Measurements from ENCODE around the gene POLE.

The POLE gene

DNA sequence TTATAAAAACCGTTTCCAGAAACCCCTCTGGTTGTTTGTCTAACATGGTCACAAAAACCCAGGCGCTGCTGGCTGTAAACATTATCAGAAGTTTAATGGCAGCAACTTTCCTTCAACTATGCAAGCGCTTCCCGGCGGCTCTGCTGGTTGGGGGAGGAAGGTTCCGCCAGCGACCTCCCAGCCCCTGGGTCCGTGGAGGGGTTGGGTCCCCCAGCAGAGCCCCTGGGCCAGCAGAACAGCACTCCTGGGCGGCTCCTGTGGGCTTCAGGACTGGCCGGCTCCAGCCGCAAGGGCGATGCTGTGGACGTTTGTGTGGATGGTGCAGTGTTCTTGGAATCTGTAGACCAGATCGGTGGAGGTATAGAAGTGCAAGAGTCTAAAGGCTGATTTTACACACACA lies 102.7 kb downstream of the POLE start:
- Histone ChIP-seq H3K9me2 (replicated peaks; ENCODE audit: control insufficient read depth, low read length) (no peaks in the 10 kb centered on the region), H3F3A (ENCODE audit: control insufficient read depth, insufficient read depth) (peaks cover 4% of the 10 kb centered on the region; the same call in 1 of the 2 replicates), H3K27me3 (ENCODE audit: control insufficient read depth, low read length) (no peaks in the 10 kb centered on the region), H3K4me2 (ENCODE audit: low read length) (no peak overlapping the region), H3K9me3 (ENCODE audit: control insufficient read depth, insufficient read depth, low read length) (no peaks in the 10 kb centered on the region), H3K79me2 (ENCODE audit: control insufficient read depth, low read length) (no peaks in the 10 kb centered on the region), H4K20me1 (ENCODE audit: control insufficient read depth, insufficient read depth, low read depth, low read length) (no peaks in the 10 kb centered on the region), H3K27ac (ENCODE audit: low read depth, low read length) (no peak overlapping the region), H3K36me3 (ENCODE audit: control insufficient read depth, low read length) (peaks cover 9% of the 10 kb centered on the region), H3K4me1 (ENCODE audit: control insufficient read depth, low read length) (no peaks in the 10 kb centered on the region), H3K4me3 (ENCODE audit: low read length) (no peak overlapping the region)
- TF ChIP-seq CTCF (IDR thresholded peaks at IDR 0.05; ENCODE audit: low read depth, low read length, poor library complexity, severe bottlenecking) (no peak), EZH2phosphoT487 (IDR thresholded peaks at IDR 0.05; ENCODE audit: borderline replicate concordance, low read length) (no peak)

DNA sequence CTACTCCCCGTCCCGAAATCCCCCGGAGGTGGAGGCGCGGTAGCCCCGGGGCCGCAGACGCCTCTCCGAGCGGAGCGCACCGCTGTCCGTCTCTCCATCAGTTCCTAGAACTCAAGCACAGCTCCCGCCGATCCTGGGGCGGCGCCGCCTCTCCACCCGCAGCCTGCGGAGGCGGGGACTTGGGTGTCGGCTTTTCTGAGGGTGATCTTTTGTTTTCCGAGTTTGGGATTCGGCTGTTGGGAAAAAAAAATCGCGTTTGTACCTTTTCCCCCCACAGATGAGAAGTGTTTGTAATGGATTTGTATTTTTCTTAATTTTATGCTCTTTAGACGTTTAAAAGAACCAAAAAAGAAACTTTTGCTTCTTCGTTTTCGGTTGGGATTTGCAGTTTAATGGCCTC lies 103.4 kb downstream of the POLE start:
- Histone ChIP-seq H3K4me3 (ENCODE audit: low read length) (no peak overlapping the region), H3K27ac (ENCODE audit: low read depth, low read length) (no peak overlapping the region), H4K20me1 (ENCODE audit: control insufficient read depth, insufficient read depth, low read depth, low read length) (no peaks in the 10 kb centered on the region), H3F3A (ENCODE audit: control insufficient read depth, insufficient read depth) (peaks cover 4% of the 10 kb centered on the region; the same call in 1 of the 2 replicates), H3K9me3 (ENCODE audit: control insufficient read depth, insufficient read depth, low read length) (no peaks in the 10 kb centered on the region), H3K9me2 (replicated peaks; ENCODE audit: control insufficient read depth, low read length) (no peaks in the 10 kb centered on the region), H3K4me1 (ENCODE audit: control insufficient read depth, low read length) (no peaks in the 10 kb centered on the region), H3K27me3 (ENCODE audit: control insufficient read depth, low read length) (no peaks in the 10 kb centered on the region), H3K36me3 (ENCODE audit: control insufficient read depth, low read length) (peaks cover 9% of the 10 kb centered on the region), H3K79me2 (ENCODE audit: control insufficient read depth, low read length) (no peaks in the 10 kb centered on the region), H3K4me2 (ENCODE audit: low read length) (no peak overlapping the region)
- TF ChIP-seq CTCF (IDR thresholded peaks at IDR 0.05; ENCODE audit: low read depth, low read length, poor library complexity, severe bottlenecking) (no peak), EZH2phosphoT487 (IDR thresholded peaks at IDR 0.05; ENCODE audit: borderline replicate concordance, low read length) (no peak)

DNA sequence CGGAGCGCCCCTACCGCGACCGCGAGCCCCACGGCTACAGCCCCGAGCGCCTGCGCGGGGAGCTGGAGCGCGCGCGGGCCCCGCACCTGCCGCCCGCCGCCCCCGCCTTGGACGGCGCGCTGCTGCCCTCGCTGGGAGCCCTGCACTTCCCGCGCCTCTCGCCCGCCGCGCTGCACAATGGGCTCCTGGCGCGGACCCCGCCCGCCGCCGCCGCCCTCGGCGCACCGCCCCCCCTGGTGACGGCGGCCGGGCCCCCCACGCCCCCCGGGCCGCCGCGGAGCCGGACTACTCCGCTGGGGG lies 103.8 kb downstream of the POLE start:
- Histone ChIP-seq H3K27ac (ENCODE audit: low read depth, low read length) (no peak overlapping the region), H3K27me3 (ENCODE audit: control insufficient read depth, low read length) (no peaks in the 10 kb centered on the region), H3K36me3 (ENCODE audit: control insufficient read depth, low read length) (peaks cover 11% of the 10 kb centered on the region), H3K4me2 (ENCODE audit: low read length) (no peak overlapping the region), H4K20me1 (ENCODE audit: control insufficient read depth, insufficient read depth, low read depth, low read length) (no peaks in the 10 kb centered on the region), H3K4me3 (ENCODE audit: low read length) (no peak overlapping the region), H3K4me1 (ENCODE audit: control insufficient read depth, low read length) (no peaks in the 10 kb centered on the region), H3K9me3 (ENCODE audit: control insufficient read depth, insufficient read depth, low read length) (no peaks in the 10 kb centered on the region), H3F3A (ENCODE audit: control insufficient read depth, insufficient read depth) (peaks cover 4% of the 10 kb centered on the region; the same call in 1 of the 2 replicates), H3K79me2 (ENCODE audit: control insufficient read depth, low read length) (no peaks in the 10 kb centered on the region), H3K9me2 (replicated peaks; ENCODE audit: control insufficient read depth, low read length) (no peaks in the 10 kb centered on the region)
- TF ChIP-seq CTCF (IDR thresholded peaks at IDR 0.05; ENCODE audit: low read depth, low read length, poor library complexity, severe bottlenecking) (no peak), EZH2phosphoT487 (IDR thresholded peaks at IDR 0.05; ENCODE audit: borderline replicate concordance, low read length) (no peak)

Data from DOHH2 (cell line).